ENCODE measurements around the gene DLGAP1. TPM values are rescaled to one million over a fixed set of nuclear protein-coding genes. Genes with fewer than 3 reads are reported as not detected.

The DLGAP1 gene
- total and polyA plus RNA-seq, 10 of the 15 experiments (the other 5 are each of a cell fraction or from before 2014, with no cell fraction given), result 0.23 to 27.6 (median 1.9) TPM

GRCh38 chr18:3616142-3616541 is 839.0 kb downstream of the DLGAP1 start:
- ChIA-PET RAD21 (ENCODE audit: unreplicated experiment) (no interaction called here), SMC1A (ENCODE audit: uncharacterized antibody, unreplicated experiment) (interaction anchor here (0.6 to 1.5 kb wide), 5 partner anchors 10 to 341 kb away, joined by 3 to 5 read pairs (median 3); no protein-coding TSS in a partner anchor), POLR2A (no interaction called here), CTCF (interaction anchor here (1.0 to 1.3 kb wide), 2 partner anchors 20 to 318 kb away, joined by 3 read pairs; no protein-coding TSS in a partner anchor)
- intact Hi-C loops (cut with micrococcal nuclease; ENCODE audit: unreplicated experiment) (no loop called here), in situ Hi-C loops (cut with MboI) (no loop called here)
- H3K4me2 ChIP-seq (ENCODE audit: control insufficient read depth, insufficient read depth), result no peak overlapping the region
- H3K4me3 ChIP-seq, result no peak overlapping the region
- TF ChIP-seq SMAD1 (IDR thresholded peaks at IDR 0.05; ENCODE audit: low read depth, partially characterized antibody) (no peak), PRDM15 (CRISPR knock-in tag; IDR thresholded peaks at IDR 0.05) (no peak), HSF1 (IDR thresholded peaks at IDR 0.05; ENCODE audit: low read depth, low read length) (no peak), CTCF (IDR thresholded peaks at IDR 0.05 in 2 of 3, conservative IDR thresholded peaks at IDR 0.05 in 1 of 3; ENCODE audit: control insufficient read depth in 2 of 3, extremely low read depth in 1 of 3, insufficient read depth in 1 of 3, low read depth in 3 of 3, low read length in 3 of 3) (no peak), ZNF217 (IDR thresholded peaks at IDR 0.05) (no peak), NFXL1 (IDR thresholded peaks at IDR 0.05; ENCODE audit: borderline replicate concordance) (no peak), EZH2 (IDR thresholded peaks at IDR 0.05; ENCODE audit: borderline replicate concordance, control insufficient read depth, low read depth, low read length) (no peak), HDAC2 (IDR thresholded peaks at IDR 0.05) (no peak), EED (IDR thresholded peaks at IDR 0.05; ENCODE audit: low read depth) (no peak), IRF4 (IDR thresholded peaks at IDR 0.05; ENCODE audit: low read depth, low read length) (no peak), NR2F1 (conservative IDR thresholded peaks at IDR 0.05) (no peak), TARDBP (IDR thresholded peaks at IDR 0.05; ENCODE audit: borderline replicate concordance) (no peak), MTA2 (IDR thresholded peaks at IDR 0.05; ENCODE audit: low read depth) (no peak), NFYA (IDR thresholded peaks at IDR 0.05; ENCODE audit: borderline replicate concordance, low read depth, low read length) (no peak), POLR2AphosphoS2 (IDR thresholded peaks at IDR 0.05; ENCODE audit: low read depth, low read length) (no peak), TBL1XR1 (IDR thresholded peaks at IDR 0.05; ENCODE audit: low read depth, low read length) (no peak), MEF2A (IDR thresholded peaks at IDR 0.05; ENCODE audit: insufficient read depth, low read depth, low read length) (no peak)
- FAIRE-seq, result no peak
- no peak for DNase-seq (ENCODE audit: low read depth, low spot score)
- 30% methylated on average over 6 of the region's 6 CpGs for WGBS (ENCODE audit: insufficient coverage, insufficient replicate concordance, low lambda C conversion rate, missing lambda C conversion rate)
- H4K20me1 ChIP-seq (ENCODE audit: control insufficient read depth, insufficient read depth), result no peaks in the 10 kb centered on the region
- H3K9me3 ChIP-seq (replicated peaks; ENCODE audit: control insufficient read depth, insufficient read depth, low read length), result no peaks in the 10 kb centered on the region
- H3K27me3 ChIP-seq (replicated peaks in 1 of 2; ENCODE audit: control insufficient read depth in 2 of 2, insufficient read depth in 2 of 2, low read length in 1 of 2), result no peaks in the 10 kb centered on the region
- BruUV-seq (replicated peaks), result no TSS peak
- no peak for ATAC-seq
- H3K79me2 ChIP-seq (ENCODE audit: control insufficient read depth, insufficient read depth, low read length), result no peaks in the 10 kb centered on the region
- no peak overlapping the region for H3K27ac ChIP-seq (ENCODE audit: control insufficient read depth, insufficient read depth)
- H3K4me1 ChIP-seq (ENCODE audit: control insufficient read depth, insufficient read depth, low read length), result no peaks in the 10 kb centered on the region
- H3K9ac ChIP-seq (ENCODE audit: control insufficient read depth, insufficient read depth, low read length), result no peak overlapping the region
- no peak overlapping the region for H2AFZ ChIP-seq (ENCODE audit: control insufficient read depth, low read depth, low read length)
- H3K36me3 ChIP-seq (ENCODE audit: control insufficient read depth in 2 of 2, insufficient read depth in 2 of 2, low read length in 1 of 2), result no peaks in the 10 kb centered on the region; a peak in 1 of 4 replicates
